Liver (tissue), 9 donors: ENCODE data around the gene CDKL5. TPM values are rescaled to one million over a fixed set of nuclear protein-coding genes. Genes with fewer than 3 reads are reported as not detected.
A peak's percentile ranks its signal among the peaks of the same experiment; 100 is the strongest.

Source experiments
- DNase-seq: peaks from one replicate; pipeline ENCODE4 v3.0.0-alpha.2; 2017; ENCODE audit warnings: low spot score
- H3K27ac ChIP-seq, 2 donors: one replicate each; pipeline ENCODE4 v1.7.0; 2013; ENCODE audit warnings: inconsistent platforms in 2 of 2, low read length in 2 of 2, control low read depth in 1 of 2, low read depth in 1 of 2, mild to moderate bottlenecking in 1 of 2
- H3K27me3 ChIP-seq, 4 donors: one replicate each; pipeline versions ENCODE4 v1.6.1 to v1.7.0; 2013; ENCODE audit warnings: low read length in 3 of 4, inconsistent platforms in 1 of 4, mild to moderate bottlenecking in 1 of 4, moderate library complexity in 1 of 4; ENCODE audit not compliant: control insufficient read depth in 4 of 4, insufficient read depth in 4 of 4
- H3K36me3 ChIP-seq, 4 donors: one replicate each; pipeline versions ENCODE4 v1.6.1 to v1.7.0; 2013; ENCODE audit warnings: low read length in 3 of 4, mild to moderate bottlenecking in 3 of 4, low read depth in 1 of 4, moderate library complexity in 1 of 4; ENCODE audit not compliant: control insufficient read depth in 4 of 4, insufficient read depth in 3 of 4
- H3K4me1 ChIP-seq, 4 donors: one replicate each; pipeline versions ENCODE4 v1.6.1 to v1.7.0; 2013; ENCODE audit warnings: low read length in 3 of 4, mild to moderate bottlenecking in 3 of 4, moderate library complexity in 1 of 4; ENCODE audit not compliant: control insufficient read depth in 4 of 4, insufficient read depth in 4 of 4
- H3K4me3 ChIP-seq, 3 donors: one replicate each; pipeline versions ENCODE4 v1.6.1 to v1.7.0; 2013; ENCODE audit warnings: low read length in 3 of 3, control low read depth in 1 of 3, low read depth in 1 of 3, mild to moderate bottlenecking in 1 of 3
- H3K9ac ChIP-seq, 2 donors: one replicate each; pipeline ENCODE4 v1.7.0; 2013; ENCODE audit warnings: low read length in 2 of 2, mild to moderate bottlenecking in 2 of 2, moderate library complexity in 2 of 2, control low read depth in 1 of 2, low read depth in 1 of 2
- H3K9me3 ChIP-seq, 4 donors: one replicate each; pipeline versions ENCODE4 v1.6.1 to v1.7.0; 2013; ENCODE audit warnings: low read length in 3 of 4; ENCODE audit not compliant: control insufficient read depth in 4 of 4
- EGR1 ChIP-seq, 2 donors: IDR thresholded peaks; 2 replicates each; pipeline ENCODE4 v1.6.1; 2016 to 2018; ENCODE audit warnings: antibody characterized with exemption in 2 of 2, low read depth in 2 of 2
- FOXA1 ChIP-seq: IDR thresholded peaks from 2 replicates; pipeline ENCODE4 v1.6.1; 2016; ENCODE audit warnings: antibody characterized with exemption
- FOXA2 ChIP-seq: IDR thresholded peaks from 2 replicates; pipeline ENCODE4 v1.6.1; 2016; ENCODE audit warnings: antibody characterized with exemption
- GABPA ChIP-seq, 2 donors: IDR thresholded peaks in 1 of 2; conservative IDR thresholded peaks in 1 of 2; 2 replicates each; pipeline ENCODE4 v1.6.1; 2016; ENCODE audit warnings: antibody characterized with exemption in 2 of 2, mild to moderate bottlenecking in 1 of 2, moderate library complexity in 1 of 2
- HNF4A ChIP-seq, 2 donors: conservative IDR thresholded peaks; 2 replicates each; pipeline ENCODE4 v1.6.1; 2016; ENCODE audit warnings: antibody characterized with exemption in 2 of 2, mild to moderate bottlenecking in 2 of 2
- HNF4G ChIP-seq: IDR thresholded peaks from 2 replicates; pipeline ENCODE4 v1.6.1; 2016; ENCODE audit warnings: antibody characterized with exemption
- JUND ChIP-seq, 2 donors: IDR thresholded peaks; 2 replicates each; pipeline ENCODE4 v1.6.1; 2016; ENCODE audit warnings: antibody characterized with exemption in 2 of 2
- MAX ChIP-seq: IDR thresholded peaks from 2 replicates; pipeline ENCODE4 v1.6.1; 2016; ENCODE audit warnings: antibody characterized with exemption
- NR2F2 ChIP-seq: IDR thresholded peaks from 2 replicates; pipeline ENCODE4 v1.6.1; 2016; ENCODE audit warnings: antibody characterized with exemption
- RAD21 ChIP-seq, 2 donors: IDR thresholded peaks; 2 replicates each; pipeline ENCODE4 v1.6.1; 2016; ENCODE audit warnings: antibody characterized with exemption in 2 of 2, mild to moderate bottlenecking in 2 of 2
- RXRA ChIP-seq, 2 donors: IDR thresholded peaks; 2 replicates each; pipeline ENCODE4 v1.6.1; 2017 to 2018; ENCODE audit warnings: antibody characterized with exemption in 2 of 2, mild to moderate bottlenecking in 1 of 2
- SP1 ChIP-seq: IDR thresholded peaks from 2 replicates; pipeline ENCODE4 v1.6.1; 2018; ENCODE audit warnings: antibody characterized with exemption, mild to moderate bottlenecking
- TAF1 ChIP-seq: conservative IDR thresholded peaks from 2 replicates; pipeline ENCODE4 v1.6.1; 2016; ENCODE audit warnings: antibody characterized with exemption, mild to moderate bottlenecking
- YY1 ChIP-seq: IDR thresholded peaks from 2 replicates; pipeline ENCODE4 v1.6.1; 2016; ENCODE audit warnings: antibody characterized with exemption, mild to moderate bottlenecking
- ZBTB33 ChIP-seq: IDR thresholded peaks from 2 replicates; pipeline ENCODE4 v1.6.1; 2016; ENCODE audit warnings: antibody characterized with exemption
- WGBS: extraction: QIAGEN DNeasy Blood & Tissue Kit; methylation state at CpG from one replicate; pipeline ENCODE4 v1.1.7; 2013; 5-methylcytosine and 5-hydroxymethylcytosine counted together
- polyA plus RNA-seq, 2 donors: library from polyadenylated mRNA; stranded (reverse) in 1 of 2; unstranded in 1 of 2; fragments of 200-250 nt in 1 of 2; fragments of >200 nt in 1 of 2; fragmentation: Nextera tagmentation in 1 of 2; extraction: Ambion mirVana in 1 of 2; gene quantifications; one replicate each; pipeline versions ENCODE4 v1.2.1 to v1.2.3, GENCODE V29; 2013 to 2015
- total RNA-seq, 2 donors: library from RNA; depleted of rRNA; stranded (reverse); fragments of >200 nt; gene quantifications; one replicate each; pipeline ENCODE4 v1.2.3, GENCODE V29; 2014
- TF ChIP-seq, protein P1 (sequence below): fragments of 150-350 bp; IDR thresholded peaks from 2 replicates; pipeline ENCODE4 v1.5.1; 2017; ENCODE audit warnings: improper control_type of control experiment, low read depth, low read length; ENCODE audit not compliant: missing input control
- TF ChIP-seq, protein P2 (sequence below): IDR thresholded peaks from 2 replicates; pipeline ENCODE4 v1.6.1; 2016; ENCODE audit warnings: antibody characterized with exemption, mild to moderate bottlenecking
- donor health status: healthy.
- donor health status: healthy.
- donor health status: healthy.
- donor health status: healthy.
- donor health status: healthy.

CDKL5 gene
- total and polyA plus RNA-seq, 4 donors = 0.59 to 3.3 (median 2.0) TPM

- Histone ChIP-seq H3K36me3 (no peaks in the 10 kb centered on the region), H3K4me3 (no peak overlapping the region), H3K9ac (no peak overlapping the region), H3K4me1 (no peaks in the 10 kb centered on the region), H3K9me3 (no peaks in the 10 kb centered on the region), H3K27ac (no peak overlapping the region), H3K27me3 (no peaks in the 10 kb centered on the region)
- TF ChIP-seq FOXA1 (no peak), RAD21 (IDR thresholded peaks at IDR 0.05) (peak in 1 of 2 donors; percentile 42), JUND (IDR thresholded peaks at IDR 0.05) (no peak), NR2F2 (no peak)
- 77% methylated on average over 11 of the region's 11 CpGs for WGBS
- no peak for DNase-seq
These were observed 251.1 kb downstream of the CDKL5 start for GRCh38 chrX:18676470-18676869.

DNA sequence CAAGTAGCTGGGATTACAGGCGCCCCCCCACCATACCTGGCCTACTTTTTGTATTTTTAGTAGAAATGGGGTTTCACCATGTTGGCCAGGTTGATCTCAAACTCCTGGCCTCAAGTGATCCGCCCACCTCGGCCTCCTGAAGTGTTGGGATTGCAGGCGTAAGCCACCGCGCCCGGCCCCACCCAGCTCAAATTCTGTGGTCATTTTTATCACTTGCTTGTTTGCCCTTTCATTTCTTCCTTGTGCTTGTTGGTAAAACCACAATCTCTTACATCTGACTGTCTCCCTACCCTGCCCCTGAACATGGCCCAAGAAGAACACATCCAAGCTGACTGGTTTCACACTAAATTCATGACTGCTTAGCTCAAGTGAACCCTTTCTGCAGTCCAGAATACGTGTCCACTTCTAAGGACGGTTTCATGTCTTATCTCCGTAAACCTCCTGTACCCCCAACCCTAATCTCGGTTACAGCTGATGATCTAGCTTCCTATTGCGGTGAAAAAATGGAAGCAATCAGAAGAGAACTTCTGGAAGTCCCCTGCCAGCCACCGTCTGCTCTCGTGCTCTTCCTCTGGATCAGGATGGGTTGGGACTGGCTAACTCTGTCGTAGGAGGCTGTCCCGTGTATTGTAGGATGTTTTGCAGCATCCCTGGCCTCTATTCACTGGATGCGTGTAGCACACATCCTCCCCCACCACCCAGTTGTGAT lies 251.9 kb downstream of the CDKL5 start:
- no peaks in the 10 kb centered on the region for H3K27me3 ChIP-seq
- no peak for DNase-seq
- H3K9ac ChIP-seq = no peak overlapping the region
- WGBS = 87% methylated on average over 17 of the region's 17 CpGs
- H3K36me3 ChIP-seq = no peaks in the 10 kb centered on the region
- H3K4me3 ChIP-seq = no peak overlapping the region
- TF ChIP-seq GABPA (IDR thresholded peaks at IDR 0.05 in 1 of 2, conservative IDR thresholded peaks at IDR 0.05 in 1 of 2) (no peak), JUND (IDR thresholded peaks at IDR 0.05) (no peak), FOXA2 (no peak), RAD21 (IDR thresholded peaks at IDR 0.05) (no peak), EGR1 (IDR thresholded peaks at IDR 0.05; ENCODE audit: low read depth in 2 of 2) (no peak), YY1 (no peak), TAF1 (no peak), ZBTB33 (no peak), RXRA (IDR thresholded peaks at IDR 0.05) (no peak), SP1 (no peak), NR2F2 (no peak)
- H3K27ac ChIP-seq = no peak overlapping the region
- H3K9me3 ChIP-seq = no peaks in the 10 kb centered on the region
- H3K4me1 ChIP-seq = no peaks in the 10 kb centered on the region

DNA sequence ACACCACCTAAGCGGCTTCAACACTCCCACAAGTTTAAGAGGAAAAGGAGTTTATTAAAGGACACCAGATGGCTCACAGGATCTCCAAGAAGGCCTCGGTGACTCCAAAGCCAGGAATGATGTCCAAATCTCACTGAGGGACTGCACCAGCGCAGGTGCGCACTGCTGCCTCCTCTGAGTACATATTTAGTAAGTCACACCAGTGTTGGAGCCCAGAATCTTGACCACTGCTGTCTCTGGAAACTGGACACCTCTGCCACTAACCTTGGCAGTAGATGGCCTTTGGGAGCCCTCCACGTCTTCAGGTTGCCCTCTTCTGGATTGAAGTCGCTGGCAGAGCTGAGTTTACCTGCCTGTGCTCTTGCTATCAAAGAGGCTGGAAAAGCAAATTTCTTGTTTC lies 256.6 kb downstream of the CDKL5 start:
- no peak overlapping the region for H3K27ac ChIP-seq
- no peak for DNase-seq
- no peaks in the 10 kb centered on the region for H3K9me3 ChIP-seq
- no peak overlapping the region for H3K9ac ChIP-seq
- H3K36me3 ChIP-seq = no peaks in the 10 kb centered on the region
- H3K4me3 ChIP-seq = no peak overlapping the region
- H3K27me3 ChIP-seq = no peaks in the 10 kb centered on the region
- 96% methylated on average over 6 of the region's 6 CpGs for WGBS
- no peaks in the 10 kb centered on the region for H3K4me1 ChIP-seq
- TF ChIP-seq FOXA2 = no peak
- TF ChIP-seq, protein P1, sequence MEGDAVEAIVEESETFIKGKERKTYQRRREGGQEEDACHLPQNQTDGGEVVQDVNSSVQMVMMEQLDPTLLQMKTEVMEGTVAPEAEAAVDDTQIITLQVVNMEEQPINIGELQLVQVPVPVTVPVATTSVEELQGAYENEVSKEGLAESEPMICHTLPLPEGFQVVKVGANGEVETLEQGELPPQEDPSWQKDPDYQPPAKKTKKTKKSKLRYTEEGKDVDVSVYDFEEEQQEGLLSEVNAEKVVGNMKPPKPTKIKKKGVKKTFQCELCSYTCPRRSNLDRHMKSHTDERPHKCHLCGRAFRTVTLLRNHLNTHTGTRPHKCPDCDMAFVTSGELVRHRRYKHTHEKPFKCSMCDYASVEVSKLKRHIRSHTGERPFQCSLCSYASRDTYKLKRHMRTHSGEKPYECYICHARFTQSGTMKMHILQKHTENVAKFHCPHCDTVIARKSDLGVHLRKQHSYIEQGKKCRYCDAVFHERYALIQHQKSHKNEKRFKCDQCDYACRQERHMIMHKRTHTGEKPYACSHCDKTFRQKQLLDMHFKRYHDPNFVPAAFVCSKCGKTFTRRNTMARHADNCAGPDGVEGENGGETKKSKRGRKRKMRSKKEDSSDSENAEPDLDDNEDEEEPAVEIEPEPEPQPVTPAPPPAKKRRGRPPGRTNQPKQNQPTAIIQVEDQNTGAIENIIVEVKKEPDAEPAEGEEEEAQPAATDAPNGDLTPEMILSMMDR = no peak
- no peak for TF ChIP-seq FOXA1
- TF ChIP-seq JUND (IDR thresholded peaks at IDR 0.05) = no peak
- no peak for TF ChIP-seq RAD21 (IDR thresholded peaks at IDR 0.05)
- TF ChIP-seq, protein P2, sequence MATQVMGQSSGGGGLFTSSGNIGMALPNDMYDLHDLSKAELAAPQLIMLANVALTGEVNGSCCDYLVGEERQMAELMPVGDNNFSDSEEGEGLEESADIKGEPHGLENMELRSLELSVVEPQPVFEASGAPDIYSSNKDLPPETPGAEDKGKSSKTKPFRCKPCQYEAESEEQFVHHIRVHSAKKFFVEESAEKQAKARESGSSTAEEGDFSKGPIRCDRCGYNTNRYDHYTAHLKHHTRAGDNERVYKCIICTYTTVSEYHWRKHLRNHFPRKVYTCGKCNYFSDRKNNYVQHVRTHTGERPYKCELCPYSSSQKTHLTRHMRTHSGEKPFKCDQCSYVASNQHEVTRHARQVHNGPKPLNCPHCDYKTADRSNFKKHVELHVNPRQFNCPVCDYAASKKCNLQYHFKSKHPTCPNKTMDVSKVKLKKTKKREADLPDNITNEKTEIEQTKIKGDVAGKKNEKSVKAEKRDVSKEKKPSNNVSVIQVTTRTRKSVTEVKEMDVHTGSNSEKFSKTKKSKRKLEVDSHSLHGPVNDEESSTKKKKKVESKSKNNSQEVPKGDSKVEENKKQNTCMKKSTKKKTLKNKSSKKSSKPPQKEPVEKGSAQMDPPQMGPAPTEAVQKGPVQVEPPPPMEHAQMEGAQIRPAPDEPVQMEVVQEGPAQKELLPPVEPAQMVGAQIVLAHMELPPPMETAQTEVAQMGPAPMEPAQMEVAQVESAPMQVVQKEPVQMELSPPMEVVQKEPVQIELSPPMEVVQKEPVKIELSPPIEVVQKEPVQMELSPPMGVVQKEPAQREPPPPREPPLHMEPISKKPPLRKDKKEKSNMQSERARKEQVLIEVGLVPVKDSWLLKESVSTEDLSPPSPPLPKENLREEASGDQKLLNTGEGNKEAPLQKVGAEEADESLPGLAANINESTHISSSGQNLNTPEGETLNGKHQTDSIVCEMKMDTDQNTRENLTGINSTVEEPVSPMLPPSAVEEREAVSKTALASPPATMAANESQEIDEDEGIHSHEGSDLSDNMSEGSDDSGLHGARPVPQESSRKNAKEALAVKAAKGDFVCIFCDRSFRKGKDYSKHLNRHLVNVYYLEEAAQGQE = no peak
- no peak for TF ChIP-seq RXRA (IDR thresholded peaks at IDR 0.05)
- no peak for TF ChIP-seq GABPA (IDR thresholded peaks at IDR 0.05 in 1 of 2, conservative IDR thresholded peaks at IDR 0.05 in 1 of 2)
- TF ChIP-seq HNF4A (conservative IDR thresholded peaks at IDR 0.05) = no peak
- TF ChIP-seq YY1 = no peak
- TF ChIP-seq NR2F2 = no peak
- TF ChIP-seq MAX = no peak
- TF ChIP-seq TAF1 = no peak
- no peak for TF ChIP-seq ZBTB33
- TF ChIP-seq EGR1 (IDR thresholded peaks at IDR 0.05; ENCODE audit: low read depth in 2 of 2) = no peak
- no peak for TF ChIP-seq HNF4G
